ENCODE data around the gene ST6GAL2. TPM values are rescaled to one million over a fixed set of nuclear protein-coding genes. Genes with fewer than 3 reads are reported as not detected.

ST6GAL2 gene, protein sequence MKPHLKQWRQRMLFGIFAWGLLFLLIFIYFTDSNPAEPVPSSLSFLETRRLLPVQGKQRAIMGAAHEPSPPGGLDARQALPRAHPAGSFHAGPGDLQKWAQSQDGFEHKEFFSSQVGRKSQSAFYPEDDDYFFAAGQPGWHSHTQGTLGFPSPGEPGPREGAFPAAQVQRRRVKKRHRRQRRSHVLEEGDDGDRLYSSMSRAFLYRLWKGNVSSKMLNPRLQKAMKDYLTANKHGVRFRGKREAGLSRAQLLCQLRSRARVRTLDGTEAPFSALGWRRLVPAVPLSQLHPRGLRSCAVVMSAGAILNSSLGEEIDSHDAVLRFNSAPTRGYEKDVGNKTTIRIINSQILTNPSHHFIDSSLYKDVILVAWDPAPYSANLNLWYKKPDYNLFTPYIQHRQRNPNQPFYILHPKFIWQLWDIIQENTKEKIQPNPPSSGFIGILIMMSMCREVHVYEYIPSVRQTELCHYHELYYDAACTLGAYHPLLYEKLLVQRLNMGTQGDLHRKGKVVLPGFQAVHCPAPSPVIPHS
- total RNA-seq = under 1 TPM in 1 of 4 donors, not detected in 3; 0.17 TPM

DNA sequence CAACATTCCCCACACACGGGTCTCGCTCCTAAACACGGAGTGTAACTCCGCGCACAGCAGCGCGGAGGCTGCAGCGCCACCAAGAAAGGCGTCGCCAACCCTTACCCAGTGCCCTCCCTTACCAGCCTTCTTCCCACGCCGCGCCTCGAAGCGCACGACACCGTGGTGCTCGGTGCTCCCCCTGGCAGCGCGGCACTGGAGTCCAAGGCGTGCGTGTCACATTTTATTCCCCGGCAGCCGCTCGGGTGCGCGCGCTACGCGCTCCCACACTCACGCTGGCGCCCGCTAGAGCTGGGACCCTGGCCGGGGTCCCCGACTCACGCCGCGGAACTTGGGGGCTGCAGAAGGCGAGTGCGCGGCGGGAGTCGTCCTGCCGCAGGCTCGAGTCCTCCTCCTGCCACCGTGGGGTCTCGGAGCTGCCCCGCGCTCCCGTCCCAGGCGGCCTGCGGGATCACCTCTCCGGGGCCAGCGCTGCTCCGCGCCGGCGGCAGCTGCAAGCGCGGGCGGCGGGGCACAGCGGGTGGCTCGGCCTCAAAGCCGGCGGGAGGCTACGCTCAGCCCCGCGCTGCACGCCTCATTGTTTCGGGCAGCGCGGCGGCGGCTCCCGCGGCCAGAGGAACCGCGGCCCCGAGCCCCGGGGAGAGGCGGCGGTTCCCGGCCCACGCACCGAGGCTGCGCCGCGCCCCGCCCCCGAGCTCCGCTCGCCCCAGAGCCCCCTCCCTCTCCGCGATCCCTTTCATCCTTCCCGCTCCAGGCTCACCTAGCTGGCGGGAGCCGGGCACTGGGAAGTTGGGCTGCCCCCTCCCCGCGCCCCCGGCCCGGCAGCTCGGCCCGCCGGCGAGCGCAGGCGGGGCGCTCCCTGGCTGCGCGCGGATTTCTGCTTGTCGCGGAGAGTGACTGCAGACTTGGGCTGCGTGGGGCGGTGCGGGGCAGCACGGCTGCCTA is at the start of gene ST6GAL2:
Gene ST6GAL2, minus strand, starts transcription at position 197 of the 945 bp plus-strand sequence. CDS start 42,190 bp downstream, outside the sequence.
- TF ChIP-seq, protein P1, sequence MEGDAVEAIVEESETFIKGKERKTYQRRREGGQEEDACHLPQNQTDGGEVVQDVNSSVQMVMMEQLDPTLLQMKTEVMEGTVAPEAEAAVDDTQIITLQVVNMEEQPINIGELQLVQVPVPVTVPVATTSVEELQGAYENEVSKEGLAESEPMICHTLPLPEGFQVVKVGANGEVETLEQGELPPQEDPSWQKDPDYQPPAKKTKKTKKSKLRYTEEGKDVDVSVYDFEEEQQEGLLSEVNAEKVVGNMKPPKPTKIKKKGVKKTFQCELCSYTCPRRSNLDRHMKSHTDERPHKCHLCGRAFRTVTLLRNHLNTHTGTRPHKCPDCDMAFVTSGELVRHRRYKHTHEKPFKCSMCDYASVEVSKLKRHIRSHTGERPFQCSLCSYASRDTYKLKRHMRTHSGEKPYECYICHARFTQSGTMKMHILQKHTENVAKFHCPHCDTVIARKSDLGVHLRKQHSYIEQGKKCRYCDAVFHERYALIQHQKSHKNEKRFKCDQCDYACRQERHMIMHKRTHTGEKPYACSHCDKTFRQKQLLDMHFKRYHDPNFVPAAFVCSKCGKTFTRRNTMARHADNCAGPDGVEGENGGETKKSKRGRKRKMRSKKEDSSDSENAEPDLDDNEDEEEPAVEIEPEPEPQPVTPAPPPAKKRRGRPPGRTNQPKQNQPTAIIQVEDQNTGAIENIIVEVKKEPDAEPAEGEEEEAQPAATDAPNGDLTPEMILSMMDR (IDR thresholded peaks at IDR 0.05; ENCODE audit: low read depth) = no peak

DNA sequence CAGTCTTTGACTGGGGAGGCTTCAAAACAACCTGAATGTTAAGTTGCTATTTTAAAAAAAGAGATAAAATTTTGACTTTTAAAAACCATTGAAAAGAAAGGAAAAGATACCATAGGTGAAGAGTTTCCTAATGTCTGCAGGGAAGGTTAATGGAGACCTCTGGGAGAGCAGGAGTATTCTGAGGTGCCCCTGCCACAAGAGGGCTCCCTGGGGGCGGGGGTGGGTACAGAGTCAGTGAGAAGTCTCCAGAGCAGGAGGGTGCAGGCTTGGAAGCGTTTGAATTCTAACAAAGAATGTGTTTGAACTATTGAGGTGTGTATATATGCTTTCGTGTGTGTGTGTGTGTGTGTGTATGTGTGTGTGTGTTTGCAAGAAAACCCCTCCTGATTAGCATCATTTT is 46.7 kb upstream of the ST6GAL2 start:
- TF ChIP-seq, protein P1 (IDR thresholded peaks at IDR 0.05; ENCODE audit: low read depth) = no peak

DNA sequence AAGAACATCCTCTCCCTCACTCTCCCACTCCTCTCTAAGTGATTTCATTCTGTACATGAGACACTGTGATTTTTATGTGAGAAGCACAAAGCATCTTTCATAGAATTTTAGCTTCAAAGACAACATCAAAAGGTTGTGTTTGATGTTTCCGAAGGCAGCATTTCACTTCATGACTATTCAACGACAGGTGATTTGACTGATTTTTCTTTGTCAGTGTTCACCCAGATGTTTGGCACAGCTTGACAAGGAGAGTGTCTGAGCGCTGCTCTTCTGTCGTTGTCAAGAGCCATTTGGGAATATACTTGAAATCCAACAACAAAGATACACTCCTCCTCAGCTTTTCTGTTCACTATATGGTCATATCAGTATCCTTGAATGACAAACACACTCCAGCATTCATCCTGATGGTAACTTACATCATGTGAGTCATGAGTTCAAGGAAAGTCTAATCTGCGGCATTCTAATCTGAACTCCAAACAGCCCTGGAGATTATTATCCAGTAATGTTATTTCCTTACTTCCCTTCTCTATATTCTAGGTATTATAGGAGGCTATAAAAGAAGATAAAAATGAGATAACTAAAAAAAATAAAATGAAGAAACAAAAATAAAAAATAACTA is 45.9 kb upstream of the ST6GAL2 start:
- TF ChIP-seq, protein P1 (IDR thresholded peaks at IDR 0.05; ENCODE audit: low read depth) = no peak

DNA sequence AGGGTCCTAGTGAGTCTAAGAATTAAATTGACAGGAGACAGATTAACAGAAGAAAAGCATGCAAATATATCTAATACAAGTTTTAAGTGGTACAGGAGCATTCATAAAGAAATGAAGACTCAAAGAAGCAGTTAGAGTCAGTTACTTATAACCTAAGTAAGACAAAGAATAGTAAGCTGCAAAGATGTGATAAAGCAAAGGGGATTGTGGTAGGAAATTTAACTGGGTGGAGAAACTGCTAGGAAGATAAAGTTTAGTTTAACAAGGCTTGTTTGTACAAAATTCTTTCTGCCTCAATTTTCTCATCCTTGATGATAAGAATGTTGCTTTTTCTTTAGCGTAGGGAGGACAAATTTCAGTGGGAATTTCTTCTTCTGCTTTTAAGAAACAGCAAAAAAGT is 35.5 kb upstream of the ST6GAL2 start:
- TF ChIP-seq, protein P1 (IDR thresholded peaks at IDR 0.05; ENCODE audit: low read depth) = no peak

DNA sequence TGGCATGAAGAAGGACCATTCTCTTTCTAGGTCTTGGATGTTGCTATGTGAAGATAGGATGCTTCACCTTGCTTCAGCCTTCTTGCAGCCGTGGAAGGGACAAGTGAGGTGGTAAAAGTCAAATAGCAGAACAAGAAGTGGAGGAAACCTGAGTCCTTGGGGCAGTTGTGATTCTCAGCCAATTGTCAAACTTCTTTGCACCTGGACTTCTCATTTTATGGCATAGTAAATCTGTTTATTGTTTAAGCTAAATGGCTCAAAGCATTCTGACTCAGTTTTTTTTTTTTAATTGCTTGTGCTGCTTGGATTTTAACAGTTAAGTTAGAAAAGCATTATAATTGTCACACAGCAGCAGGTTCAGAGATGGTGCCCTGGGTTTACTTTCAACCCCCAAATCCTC is 33.0 kb upstream of the ST6GAL2 start:
- TF ChIP-seq, protein P1 (IDR thresholded peaks at IDR 0.05; ENCODE audit: low read depth) = no peak

DNA sequence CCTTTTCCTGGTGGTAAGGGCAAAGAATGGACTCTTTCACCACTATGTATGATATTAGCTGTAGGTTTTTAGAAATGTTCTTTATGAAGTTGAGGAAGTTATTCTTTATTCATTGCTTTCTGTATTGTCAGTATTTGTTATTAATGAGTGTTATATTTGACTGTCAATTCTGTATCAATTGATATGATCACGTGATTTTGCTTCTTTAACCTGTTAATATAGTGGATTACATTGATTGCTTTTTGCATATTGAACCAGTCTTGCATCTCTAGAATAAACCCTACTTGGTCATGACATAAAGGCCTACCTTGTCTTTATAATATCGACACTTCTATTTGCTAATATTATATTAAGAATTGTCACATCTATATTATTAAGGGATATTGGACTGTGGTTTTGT is 18.3 kb upstream of the ST6GAL2 start:
- TF ChIP-seq, protein P1 (IDR thresholded peaks at IDR 0.05; ENCODE audit: low read depth) = no peak
